HG03521 (cell line): ENCODE data around the gene PLEKHG4B.
"Not testable (repeated sequence)": the region's sequence is repeated elsewhere in the genome, so short reads cannot be mapped to it uniquely, and the experiment has no call there.

Experiments
- ATAC-seq: cut with Tn5 transposase; IDR thresholded peaks from one replicate; pipeline ENCODE4 v1.9.1; 2021; ENCODE audit warnings: mild to moderate bottlenecking, moderate library complexity; ENCODE audit not compliant: unreplicated experiment

Gene PLEKHG4B

GRCh38 chr5:217494-218456 lies 125.8 kb downstream of the PLEKHG4B start, which contains the start of the genes CCDC127 and SDHA:
TSS of gene CCDC127 (minus strand) at chr5:218153. CDS start at chr5:216849, 1,304 bp downstream.
TSS of gene SDHA (plus strand) at chr5:218320. CDS start at chr5:218356, 36 bp downstream.
- ATAC-seq: peak; percentile 84

GRCh38 chr5:218457-219291 lies 126.7 kb downstream of the PLEKHG4B start:
- ATAC-seq: peak; percentile 23

GRCh38 chr5:219460-219863 lies 127.5 kb downstream of the PLEKHG4B start:
- no peak for ATAC-seq

- ATAC-seq: no peak
Observed at GRCh38 chr5:219991-220390, 128.0 kb downstream of the PLEKHG4B start.

GRCh38 chr5:222951-223715 lies 131.2 kb downstream of the PLEKHG4B start:
- not testable (repeated sequence) for ATAC-seq

- ATAC-seq: no peak
Observed at GRCh38 chr5:223791-224190, 131.8 kb downstream of the PLEKHG4B start.

GRCh38 chr5:225334-225733 lies 133.4 kb downstream of the PLEKHG4B start:
- no peak for ATAC-seq

GRCh38 chr5:227375-227774 lies 135.4 kb downstream of the PLEKHG4B start:
- ATAC-seq: not testable (repeated sequence)

- ATAC-seq: no peak
Observed at GRCh38 chr5:228886-229285, 136.9 kb downstream of the PLEKHG4B start.

GRCh38 chr5:230711-231110 lies 138.7 kb downstream of the PLEKHG4B start:
- no peak for ATAC-seq

GRCh38 chr5:231661-232060 lies 139.7 kb downstream of the PLEKHG4B start:
- no peak for ATAC-seq

GRCh38 chr5:233426-233825 lies 141.5 kb downstream of the PLEKHG4B start:
- not testable (repeated sequence) for ATAC-seq

- ATAC-seq: no peak
Observed at GRCh38 chr5:234450-234849, 142.5 kb downstream of the PLEKHG4B start.

GRCh38 chr5:235527-235926 lies 143.6 kb downstream of the PLEKHG4B start:
- not testable (repeated sequence) for ATAC-seq

GRCh38 chr5:237931-238330 lies 146.0 kb downstream of the PLEKHG4B start:
- not testable (repeated sequence) for ATAC-seq
